CD4-positive, alpha-beta T cell treated with Interleukin-17A for 1 hour (primary cell): ENCODE data around the gene TP63.
"Not testable (repeated sequence)": the region's sequence is repeated elsewhere in the genome, so short reads cannot be mapped to it uniquely, and the experiment has no call there.

Experiments used
- DNase-seq: peaks from one replicate; pipeline ENCODE4 v3.0.0-alpha.2; 2020

Gene TP63

GRCh38 chr3:189631373-189631408 lies at the start of gene TP63:
TP63 (plus strand) TSS chr3:189631389; CDS start chr3:189631516, 127 bp downstream.
- DNase-seq: no peak

DNA sequence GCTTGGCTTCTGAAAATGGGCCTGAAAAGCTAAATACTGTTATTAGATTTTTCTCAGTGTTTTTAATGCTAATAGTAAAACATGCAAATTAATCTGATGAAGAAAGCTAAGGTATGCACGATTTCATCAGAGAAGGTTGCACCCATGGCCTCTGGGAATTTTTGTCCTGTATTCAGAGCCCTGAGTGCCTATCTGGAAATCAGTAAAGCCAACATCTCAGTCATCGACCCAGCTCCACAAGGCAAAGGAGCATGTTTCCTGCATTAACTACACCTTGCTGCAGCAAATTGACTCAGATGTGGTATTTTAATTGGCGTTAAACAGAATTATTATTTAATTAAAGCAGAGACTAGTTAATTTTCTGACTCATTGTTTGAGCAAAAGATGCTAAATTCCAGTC lies 49.0 kb upstream of the TP63 start:
- DNase-seq: no peak

DNA sequence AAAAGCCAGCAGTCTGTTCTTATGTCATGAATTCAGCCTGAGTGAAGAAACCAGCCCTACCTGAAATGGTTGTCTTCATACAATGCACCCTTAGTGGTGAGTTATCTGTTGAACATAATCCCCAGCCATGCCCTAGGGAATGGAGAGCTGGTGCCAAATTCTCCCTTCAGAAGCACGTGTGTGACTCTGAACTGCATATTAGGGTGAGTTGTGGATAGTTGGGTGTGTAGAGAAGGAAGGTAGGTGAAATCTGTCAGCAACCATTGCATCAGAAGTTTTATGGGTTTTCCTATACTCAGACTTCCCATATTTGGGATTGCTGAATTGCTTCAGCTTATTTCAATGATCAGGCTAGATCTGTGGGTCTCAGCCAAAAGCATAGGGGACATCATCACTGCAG lies 46.5 kb upstream of the TP63 start:
- no peak for DNase-seq

DNA sequence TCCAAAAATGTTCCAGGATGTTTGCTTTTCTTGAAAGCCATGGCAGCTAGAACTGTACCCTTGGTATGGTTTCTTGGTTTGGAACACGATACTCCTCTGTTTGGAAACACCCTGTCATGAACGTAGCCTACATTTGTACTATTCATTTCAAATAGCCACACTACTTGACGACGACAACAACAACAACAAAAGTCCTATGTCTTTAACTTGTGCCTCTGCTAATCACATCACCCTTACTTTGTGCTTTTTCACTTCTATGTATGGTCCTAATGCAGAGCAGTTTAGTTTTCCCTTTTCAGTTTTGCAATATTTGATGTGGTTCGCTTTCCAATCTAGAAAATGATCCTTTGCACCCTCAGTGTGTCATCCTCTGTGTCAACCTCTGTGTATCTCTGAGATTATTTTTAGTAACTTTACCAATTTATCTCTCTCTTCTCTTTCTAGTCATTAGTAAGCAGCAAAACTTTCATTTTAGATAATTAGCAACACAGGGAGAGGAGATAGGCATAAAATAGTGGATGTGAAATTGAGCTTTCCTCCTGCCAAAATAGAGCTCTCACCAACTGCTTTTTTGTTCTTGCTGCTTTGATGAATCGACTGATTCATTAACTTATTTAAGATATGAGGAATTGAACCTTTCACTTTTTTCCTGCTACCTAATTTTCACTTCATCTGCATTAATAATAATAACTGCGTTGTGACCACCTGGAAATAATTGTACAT lies 44.1 kb upstream of the TP63 start:
- DNase-seq: no peak

DNA sequence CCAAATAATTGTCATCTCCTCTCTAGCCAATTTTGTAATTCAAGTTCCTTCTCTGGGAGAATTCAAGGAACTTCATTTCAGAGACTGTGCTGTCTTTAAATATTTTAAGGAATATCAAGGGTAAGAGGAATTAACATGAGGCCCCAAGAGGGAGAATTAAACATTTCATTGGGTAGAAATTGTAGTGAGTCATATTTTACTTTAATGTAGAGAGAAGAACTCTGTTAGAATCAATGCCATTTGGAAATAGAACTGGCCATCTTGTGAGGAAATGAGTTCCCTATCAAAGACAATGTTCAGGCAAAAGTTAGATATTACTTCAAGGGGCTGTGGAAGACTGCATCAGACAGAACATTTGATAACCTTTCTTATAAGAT lies 43.5 kb upstream of the TP63 start:
- no peak for DNase-seq

DNA sequence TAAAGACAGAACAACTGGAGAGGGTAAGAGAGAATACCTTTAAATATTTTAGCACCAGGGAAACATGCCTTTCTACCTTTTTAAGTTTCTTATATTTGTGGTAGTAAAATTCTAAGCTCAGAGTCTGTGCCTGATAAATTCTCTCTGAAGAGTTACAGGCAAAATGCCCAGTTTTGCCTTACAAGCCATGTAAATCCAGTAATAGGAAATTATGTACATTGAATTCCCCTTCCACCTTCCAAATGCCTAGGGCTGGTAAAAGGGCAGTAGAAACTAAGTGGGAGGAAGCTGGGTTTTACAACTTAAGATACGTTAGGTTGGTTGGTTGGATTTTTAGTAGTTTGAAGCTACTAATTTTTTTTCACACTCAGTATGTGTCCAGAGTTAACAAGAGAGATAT lies 43.1 kb upstream of the TP63 start:
- no peak for DNase-seq

DNA sequence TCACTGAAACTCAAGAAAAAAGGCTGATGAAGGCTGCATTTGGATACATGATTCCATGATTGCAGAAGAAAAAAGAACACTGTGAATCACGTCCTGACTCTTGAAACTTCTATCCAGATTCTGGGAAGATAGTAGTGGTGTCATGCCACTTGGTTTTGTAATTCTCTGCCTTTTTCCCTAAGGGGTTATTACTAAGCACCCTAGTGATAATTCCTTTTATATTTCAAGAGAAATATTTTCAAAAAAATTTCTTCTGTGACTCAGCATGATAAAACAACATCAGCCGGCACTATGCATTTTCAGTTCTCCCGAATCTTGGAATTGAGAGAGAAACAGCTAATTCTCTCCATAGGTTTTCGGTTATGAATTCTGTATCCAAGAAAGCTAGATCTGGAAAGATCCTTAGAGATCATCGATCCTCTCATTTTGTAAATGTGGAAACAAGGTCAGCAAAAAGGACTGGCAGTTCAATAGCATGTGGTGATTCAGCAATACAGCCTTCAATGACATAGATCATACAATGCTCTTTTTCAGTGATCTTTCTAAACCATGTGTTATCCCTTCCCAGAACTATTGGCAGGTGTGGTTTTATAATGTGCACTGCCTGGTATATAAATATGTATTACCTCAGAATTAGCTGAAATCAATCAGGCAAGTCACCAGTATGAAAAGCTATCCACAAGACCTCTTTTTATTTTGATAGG lies 42.6 kb upstream of the TP63 start:
- no peak for DNase-seq

DNA sequence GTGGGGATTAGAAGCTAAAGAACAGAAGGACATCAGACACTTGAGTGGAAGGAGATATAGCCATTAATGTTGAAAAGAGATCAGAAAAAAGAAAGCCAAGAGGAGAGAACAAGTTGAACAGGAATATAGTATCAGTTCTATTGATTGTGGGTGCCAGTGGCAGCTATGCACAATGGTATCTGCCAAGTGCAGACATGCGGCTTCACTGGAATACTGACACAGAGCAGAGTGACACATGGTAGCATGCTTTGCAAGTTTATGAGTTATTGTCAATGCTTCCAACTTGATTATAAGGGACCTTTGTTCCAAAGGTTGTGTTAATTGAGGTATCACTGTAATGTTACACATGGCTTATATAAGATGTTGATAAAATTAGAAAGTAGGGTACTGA lies 42.0 kb upstream of the TP63 start:
- no peak for DNase-seq

DNA sequence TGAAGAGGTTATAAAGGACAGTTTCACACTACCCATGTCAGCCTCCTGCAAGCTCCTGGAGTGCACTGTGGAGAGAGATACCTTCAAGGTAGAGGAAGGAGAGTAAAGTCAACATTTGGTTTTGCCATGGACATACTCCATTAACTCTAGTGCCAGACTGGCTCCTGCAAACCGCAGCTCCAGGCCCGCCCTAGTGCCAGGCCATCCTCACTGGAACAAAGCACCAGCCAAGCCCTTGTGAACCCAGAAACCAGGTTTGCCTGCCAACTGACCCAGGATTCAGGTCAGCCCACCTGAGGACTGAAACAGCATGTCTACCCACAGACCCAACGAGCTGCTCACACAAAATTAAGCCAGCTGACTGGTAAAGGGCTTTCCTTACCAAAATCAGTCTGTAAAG lies 41.0 kb upstream of the TP63 start:
- DNase-seq: no peak

- no peak for DNase-seq
Observed at GRCh38 chr3:189593581-189593980, 37.6 kb upstream of the TP63 start.

DNA sequence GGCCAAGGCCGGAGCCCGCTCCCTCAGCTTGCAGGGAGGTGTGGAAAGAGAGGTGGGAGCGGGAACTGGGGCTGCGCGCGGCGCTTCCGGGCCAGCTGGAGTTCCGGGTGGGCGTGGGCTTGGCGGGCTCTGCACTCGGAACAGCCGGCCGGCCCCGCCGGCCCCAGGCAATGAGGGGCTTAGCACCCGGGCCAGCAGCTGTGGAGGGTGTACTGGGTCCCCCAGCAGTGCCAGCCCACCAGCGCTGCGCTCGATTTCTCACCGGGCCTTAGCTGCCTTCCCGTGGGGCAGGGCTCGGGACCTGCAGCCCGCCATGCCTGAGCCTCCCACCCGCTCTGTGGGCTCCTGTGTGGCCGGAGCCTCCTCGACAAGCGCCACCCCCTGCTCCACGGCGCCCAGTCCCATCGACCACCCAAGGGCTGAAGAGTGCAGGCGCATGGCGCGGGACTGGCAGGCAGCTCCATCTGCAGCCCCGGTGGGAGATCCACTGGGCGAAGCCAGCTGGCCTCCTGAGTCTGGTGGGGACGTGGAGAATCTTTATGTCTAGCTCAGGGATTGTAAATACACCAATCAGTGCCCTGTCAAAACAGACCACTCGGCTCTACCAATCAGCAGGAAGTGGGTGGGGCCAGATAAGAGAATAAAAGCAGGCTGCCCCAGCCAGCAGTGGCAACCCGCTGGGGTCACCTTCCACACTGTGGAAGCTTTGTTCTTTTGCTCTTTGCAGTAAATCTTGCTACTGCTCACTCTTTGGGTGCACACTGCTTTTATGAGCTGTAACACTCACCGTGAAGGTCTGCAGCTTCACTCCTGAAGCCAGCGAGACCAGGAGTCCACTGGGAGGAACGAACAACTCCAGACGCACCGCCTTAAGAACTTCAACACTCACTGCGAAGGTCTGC lies 34.9 kb upstream of the TP63 start:
- not testable (repeated sequence) for DNase-seq

DNA sequence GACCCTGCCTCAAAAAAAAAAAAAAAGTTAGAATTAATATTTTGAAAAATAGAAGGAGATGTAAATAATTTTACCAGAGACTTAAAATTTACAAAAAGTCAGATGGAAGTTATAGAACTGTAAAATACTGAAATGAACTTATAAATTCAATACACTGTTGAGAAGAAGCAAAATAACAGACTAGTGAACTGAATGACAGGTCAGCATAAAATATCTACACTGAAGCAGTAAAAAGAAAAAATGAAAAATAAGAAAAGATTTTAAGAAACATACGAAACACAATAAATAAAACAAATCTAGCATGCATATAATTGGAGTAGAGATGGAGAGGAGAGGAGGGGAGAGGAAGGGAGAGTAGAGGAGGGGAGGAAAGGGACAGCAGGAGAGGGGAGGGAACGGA lies 33.3 kb upstream of the TP63 start:
- DNase-seq: no peak

- DNase-seq: no peak
Observed at GRCh38 chr3:189598530-189599225, 32.5 kb upstream of the TP63 start.

DNA sequence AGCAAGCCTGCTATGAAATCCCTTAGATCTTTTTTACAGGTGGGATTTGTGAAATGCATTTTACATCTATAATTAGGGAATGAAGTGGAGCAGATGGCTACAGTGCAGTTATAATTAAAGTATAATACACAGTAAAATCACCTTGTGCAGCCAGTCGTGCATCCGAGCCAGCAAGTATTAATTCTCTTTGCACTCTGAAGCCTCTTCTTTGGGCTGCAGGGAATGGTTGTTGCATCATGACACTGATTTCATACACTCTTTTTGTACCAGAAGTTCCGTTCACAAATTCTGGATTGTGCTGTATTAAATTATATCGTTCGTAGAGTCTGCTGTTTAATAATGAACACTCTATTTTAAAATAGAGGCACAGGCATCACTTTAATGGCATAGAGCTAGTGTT lies 28.7 kb upstream of the TP63 start:
- no peak for DNase-seq

GRCh38 chr3:189605717-189606116 lies 25.5 kb upstream of the TP63 start:
- DNase-seq: no peak

DNA sequence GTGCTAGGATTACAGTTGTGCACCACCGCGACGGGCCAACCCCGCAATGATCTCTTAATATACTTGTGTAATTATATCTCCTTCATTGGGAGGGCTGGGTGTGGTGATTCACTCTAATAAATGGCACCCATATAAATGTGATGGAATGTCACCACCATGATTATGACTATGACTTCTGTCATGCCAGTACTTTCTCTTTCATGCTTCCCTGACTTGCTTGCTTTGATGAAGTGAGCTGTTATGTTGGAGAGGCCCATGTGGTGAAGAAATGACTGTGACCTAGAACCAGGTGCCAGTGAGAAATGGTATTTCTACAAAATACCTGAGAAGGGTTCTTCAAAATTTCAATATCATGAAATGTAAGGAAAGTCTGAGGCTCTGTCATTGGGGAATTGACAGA lies 24.4 kb upstream of the TP63 start:
- DNase-seq: no peak

GRCh38 chr3:189612641-189613040 lies 18.5 kb upstream of the TP63 start:
- DNase-seq: not testable (repeated sequence)

GRCh38 chr3:189613122-189613521 lies 18.1 kb upstream of the TP63 start:
- no peak for DNase-seq

- DNase-seq: no peak
Observed at GRCh38 chr3:189621948-189622603, 9.1 kb upstream of the TP63 start.

- no peak for DNase-seq
Observed at GRCh38 chr3:189622629-189623028, 8.6 kb upstream of the TP63 start.

DNA sequence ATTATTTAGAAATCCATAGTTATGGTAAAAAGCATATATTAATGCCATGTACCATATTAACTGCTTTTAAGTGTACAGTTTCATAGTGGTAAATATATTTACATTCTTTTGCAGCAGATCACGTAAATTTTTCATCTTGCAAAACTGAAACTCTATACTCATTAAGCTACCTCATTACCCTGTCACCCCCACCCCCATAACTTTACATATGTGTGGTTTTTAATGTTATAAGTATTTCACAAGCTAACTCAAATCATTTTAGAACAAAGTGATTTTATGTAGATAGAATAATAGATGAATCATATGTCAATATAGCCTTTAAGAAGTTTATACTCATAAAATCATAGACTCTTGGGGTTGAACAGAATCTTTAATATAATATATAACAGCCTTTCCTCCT lies 7.1 kb upstream of the TP63 start:
- no peak for DNase-seq

GRCh38 chr3:189625071-189625470 lies 6.1 kb upstream of the TP63 start:
- DNase-seq: no peak

DNA sequence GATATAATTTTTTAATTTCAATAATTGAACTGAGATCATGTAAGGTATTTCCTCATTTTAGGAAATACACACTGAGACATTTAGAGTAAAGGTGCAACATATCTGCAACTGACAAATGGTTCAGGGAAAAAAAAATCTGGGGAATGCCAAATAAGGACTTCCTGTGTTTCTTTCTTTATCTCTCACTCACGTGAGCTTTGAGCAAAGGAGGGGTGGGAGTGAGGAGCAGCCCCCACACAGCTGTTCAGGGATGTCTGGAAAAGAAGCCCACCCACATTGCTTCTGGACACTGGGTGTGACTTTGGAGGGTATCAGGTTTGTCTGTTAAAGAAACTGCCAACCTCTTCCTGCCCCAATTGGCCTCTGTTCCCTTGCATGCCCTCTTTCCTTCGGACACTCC lies 5.6 kb upstream of the TP63 start:
- no peak for DNase-seq
